Neural cell (in vitro differentiated cells): Measurements from ENCODE around the gene ADAMTS14.

Source experiments
- CTCF ChIP-seq: fragments of 450-650 bp; IDR thresholded peaks from 2 replicates; pipeline ENCODE4 v1.5.1; 2014; ENCODE audit warnings: antibody characterized with exemption, mild to moderate bottlenecking, moderate library complexity; ENCODE audit not compliant: poor library complexity, severe bottlenecking
- POLR2AphosphoS5 ChIP-seq: IDR thresholded peaks from 2 replicates; pipeline ENCODE4 v1.6.1; 2012

GRCh38 chr10:70751356-70751755, 79.0 kb downstream of the ADAMTS14 start:
- TF ChIP-seq POLR2AphosphoS5, result no peak
- no peak for TF ChIP-seq CTCF
